Stimulated activated CD8-positive, alpha-beta memory T cell treated with anti-CD3 and anti-CD28 coated beads, Interleukin-15, amount 100 ng/mL, for 24 hours (primary cell): Measurements from ENCODE around the gene NCAM2.

ENCODE experiments used
- DNase-seq: peaks from one replicate; pipeline ENCODE4 v3.0.0-alpha.2; 2020; ENCODE audit warnings: low read depth

The NCAM2 gene

GRCh38 chr21:21216047-21216446 is 217.8 kb downstream of the NCAM2 start:
- no peak for DNase-seq

- no peak for DNase-seq
Observed at GRCh38 chr21:21226472-21226871, 228.3 kb downstream of the NCAM2 start.

- DNase-seq: no peak
Observed at GRCh38 chr21:21230672-21231071, 232.5 kb downstream of the NCAM2 start.

GRCh38 chr21:21231913-21232312 is 233.7 kb downstream of the NCAM2 start:
- no peak for DNase-seq

- no peak for DNase-seq
Observed at GRCh38 chr21:21232320-21232719, 234.1 kb downstream of the NCAM2 start.

GRCh38 chr21:21233051-21233450 is 234.8 kb downstream of the NCAM2 start:
- no peak for DNase-seq

- DNase-seq: no peak
Observed at GRCh38 chr21:21236996-21237395, 238.8 kb downstream of the NCAM2 start.

GRCh38 chr21:21238629-21239400 is 240.6 kb downstream of the NCAM2 start:
- no peak for DNase-seq

GRCh38 chr21:21241391-21241790 is 243.2 kb downstream of the NCAM2 start:
- DNase-seq: no peak

- no peak for DNase-seq
Observed at GRCh38 chr21:21246007-21246406, 247.8 kb downstream of the NCAM2 start.

- DNase-seq: no peak
Observed at GRCh38 chr21:21247424-21247823, 249.2 kb downstream of the NCAM2 start.

GRCh38 chr21:21262048-21262447 is 263.8 kb downstream of the NCAM2 start:
- no peak for DNase-seq

GRCh38 chr21:21268061-21268471 is 269.9 kb downstream of the NCAM2 start:
- DNase-seq: no peak

- DNase-seq: no peak
Observed at GRCh38 chr21:21268885-21269284, 270.7 kb downstream of the NCAM2 start.

- no peak for DNase-seq
Observed at GRCh38 chr21:21279193-21279901, 281.1 kb downstream of the NCAM2 start.

- DNase-seq: no peak
Observed at GRCh38 chr21:21283810-21284209, 285.6 kb downstream of the NCAM2 start.

GRCh38 chr21:21286170-21286798 is 288.1 kb downstream of the NCAM2 start:
- no peak for DNase-seq

- no peak for DNase-seq
Observed at GRCh38 chr21:21290751-21291150, 292.5 kb downstream of the NCAM2 start.

GRCh38 chr21:21291883-21292569 is 293.8 kb downstream of the NCAM2 start:
- DNase-seq: no peak

- DNase-seq: no peak
Observed at GRCh38 chr21:21295303-21295702, 297.1 kb downstream of the NCAM2 start.

- no peak for DNase-seq
Observed at GRCh38 chr21:21297211-21297610, 299.0 kb downstream of the NCAM2 start.

- DNase-seq: no peak
Observed at GRCh38 chr21:21301013-21301412, 302.8 kb downstream of the NCAM2 start.

GRCh38 chr21:21309510-21309909 is 311.3 kb downstream of the NCAM2 start:
- no peak for DNase-seq
